Stimulated activated CD4-positive, alpha-beta T cell treated with anti-CD3 and anti-CD28 coated beads, TNF-alpha, amount 100 ng/mL, for 24 hours (primary cell): Measurements from ENCODE around the gene KRTAP12-3.
"Not testable (repeated sequence)": the region's sequence is repeated elsewhere in the genome, so short reads cannot be mapped to it uniquely, and the experiment has no call there.

ENCODE experiments used
- DNase-seq, 3 experiments: peaks; one replicate each; pipeline ENCODE4 v3.0.0-alpha.2; 2020; ENCODE audit warnings: low read depth in 3 of 3

KRTAP12-3 gene

GRCh38 chr21:44657635-44658540 lies at the start of gene KRTAP12-3:
KRTAP12-3 (plus strand) TSS chr21:44657932; CDS start chr21:44657980, 48 bp downstream.
- DNase-seq: peak in 2 of 3 experiments; percentile 4 to 10

GRCh38 chr21:44609193-44609592 lies 48.5 kb upstream of the KRTAP12-3 start:
- no peak for DNase-seq

- not testable (repeated sequence) for DNase-seq
These were observed 47.4 kb upstream of the KRTAP12-3 start for GRCh38 chr21:44610157-44610843.

- DNase-seq: no peak
These were observed 46.2 kb upstream of the KRTAP12-3 start for GRCh38 chr21:44611551-44611950.

GRCh38 chr21:44612029-44612486 lies 45.7 kb upstream of the KRTAP12-3 start, which contains the start of gene KRTAP10-8:
KRTAP10-8 (plus strand) TSS chr21:44612079; CDS start chr21:44612101, 22 bp downstream.
- DNase-seq: no peak

- no peak for DNase-seq
These were observed 45.0 kb upstream of the KRTAP12-3 start for GRCh38 chr21:44612669-44613229.

- no peak for DNase-seq
These were observed 44.2 kb upstream of the KRTAP12-3 start for GRCh38 chr21:44613386-44614155.

- no peak for DNase-seq
These were observed 43.5 kb upstream of the KRTAP12-3 start for GRCh38 chr21:44614161-44614631.

- no peak for DNase-seq
These were observed 42.8 kb upstream of the KRTAP12-3 start for GRCh38 chr21:44614961-44615391.

- DNase-seq: no peak
These were observed 42.3 kb upstream of the KRTAP12-3 start for GRCh38 chr21:44615466-44615865.

GRCh38 chr21:44615911-44616590 lies 41.7 kb upstream of the KRTAP12-3 start:
- DNase-seq: no peak

- DNase-seq: no peak
These were observed 41.2 kb upstream of the KRTAP12-3 start for GRCh38 chr21:44616591-44616926.

GRCh38 chr21:44617071-44617501 lies 40.6 kb upstream of the KRTAP12-3 start:
- no peak for DNase-seq

GRCh38 chr21:44618504-44618903 lies 39.2 kb upstream of the KRTAP12-3 start:
- DNase-seq: no peak

- peak; percentile 21 to 34 (median 21) for DNase-seq
These were observed 38.8 kb upstream of the KRTAP12-3 start for GRCh38 chr21:44618909-44619308.

GRCh38 chr21:44619886-44620285 lies 37.8 kb upstream of the KRTAP12-3 start:
- no peak for DNase-seq

GRCh38 chr21:44623575-44623974 lies 34.2 kb upstream of the KRTAP12-3 start:
- DNase-seq: no peak

GRCh38 chr21:44625756-44626155 lies 32.0 kb upstream of the KRTAP12-3 start:
- DNase-seq: no peak

GRCh38 chr21:44626262-44626661 lies 31.5 kb upstream of the KRTAP12-3 start:
- DNase-seq: no peak

GRCh38 chr21:44626673-44627143 lies 31.0 kb upstream of the KRTAP12-3 start, which contains the start of gene KRTAP10-9:
KRTAP10-9 (plus strand) TSS chr21:44627093; CDS start chr21:44627172, 79 bp downstream.
- DNase-seq: no peak
